Trophoblast cell (in vitro differentiated cells and primary cell): ENCODE data around the gene VWF.

Experiments
- DNase-seq, 2 donors: peaks; one replicate each; pipeline ENCODE4 v3.0.0-alpha.2; 2016
- H2AFZ ChIP-seq: 2 replicates; pipeline ENCODE4 v1.6.1; 2013; ENCODE audit warnings: low read length, moderate library complexity, mild to moderate bottlenecking; ENCODE audit not compliant: insufficient read depth, poor library complexity
- H2AK5ac ChIP-seq: 2 replicates; pipeline ENCODE4 v1.6.1; 2013; ENCODE audit warnings: mild to moderate bottlenecking, low read length
- H2BK120ac ChIP-seq: 2 replicates; pipeline ENCODE4 v1.6.1; 2013; ENCODE audit warnings: low read length, mild to moderate bottlenecking, moderate library complexity; ENCODE audit not compliant: insufficient read depth, poor library complexity
- H2BK12ac ChIP-seq: 2 replicates; pipeline ENCODE4 v1.6.1; 2013; ENCODE audit warnings: mild to moderate bottlenecking, low read length, moderate library complexity
- H2BK5ac ChIP-seq: 2 replicates; pipeline ENCODE4 v1.6.1; 2013; ENCODE audit warnings: low read length, low read depth, moderate library complexity, mild to moderate bottlenecking; ENCODE audit not compliant: poor library complexity
- H3K14ac ChIP-seq: 2 replicates; pipeline ENCODE4 v1.6.1; 2013; ENCODE audit warnings: mild to moderate bottlenecking, low read length
- H3K18ac ChIP-seq: 2 replicates; pipeline ENCODE4 v1.6.1; 2013; ENCODE audit warnings: mild to moderate bottlenecking, low read length
- H3K23ac ChIP-seq: 2 replicates; pipeline ENCODE4 v1.6.1; 2013; ENCODE audit warnings: low read length
- H3K27ac ChIP-seq: 2 replicates; pipeline ENCODE4 v1.5.1; 2013; ENCODE audit warnings: low read depth, mild to moderate bottlenecking, inconsistent platforms, low read length, moderate library complexity
- H3K27me3 ChIP-seq: 2 replicates; pipeline ENCODE4 v1.6.1; 2013; ENCODE audit warnings: inconsistent platforms, mild to moderate bottlenecking, low read length, moderate library complexity; ENCODE audit not compliant: insufficient read depth
- H3K36me3 ChIP-seq, 2 experiments: 1 replicate in 1 of 2; 2 replicates in 1 of 2; pipeline ENCODE4 v1.6.1; 2013; ENCODE audit warnings: low read length in 2 of 2, mild to moderate bottlenecking in 2 of 2, moderate library complexity in 1 of 2; ENCODE audit not compliant: insufficient read depth in 2 of 2, control insufficient read depth in 1 of 2
- H3K4ac ChIP-seq: 2 replicates; pipeline ENCODE4 v1.6.1; 2013; ENCODE audit warnings: low read depth, mild to moderate bottlenecking, low read length, moderate library complexity
- H3K4me1 ChIP-seq, 2 experiments: 1 replicate in 1 of 2; 2 replicates in 1 of 2; pipeline ENCODE4 v1.6.1; 2013; ENCODE audit warnings: low read length in 2 of 2, mild to moderate bottlenecking in 2 of 2, moderate library complexity in 1 of 2; ENCODE audit not compliant: insufficient read depth in 2 of 2, control insufficient read depth in 1 of 2
- H3K4me2 ChIP-seq: 2 replicates; pipeline ENCODE4 v1.6.1; 2013; ENCODE audit warnings: inconsistent platforms, mild to moderate bottlenecking, low read length, moderate library complexity
- H3K4me3 ChIP-seq: 2 replicates; pipeline ENCODE4 v1.5.1; 2013; ENCODE audit warnings: mild to moderate bottlenecking, low read depth, low read length, inconsistent platforms
- H3K79me1 ChIP-seq: one replicate; pipeline ENCODE4 v1.6.1; 2013; ENCODE audit warnings: low read length
- H3K79me2 ChIP-seq: 2 replicates; pipeline ENCODE4 v1.6.1; 2013; ENCODE audit warnings: low read length, mild to moderate bottlenecking; ENCODE audit not compliant: control insufficient read depth, insufficient read depth, poor library complexity
- H3K9ac ChIP-seq: 2 replicates; pipeline ENCODE4 v1.6.1; 2013; ENCODE audit warnings: mild to moderate bottlenecking, low read length
- H3K9me3 ChIP-seq: 2 replicates; pipeline ENCODE4 v1.6.1; 2013; ENCODE audit warnings: low read depth, mild to moderate bottlenecking, control low read depth, inconsistent platforms, low read length; ENCODE audit not compliant: insufficient read depth
- H4K12ac ChIP-seq: 2 replicates; pipeline ENCODE4 v1.6.1; 2013; ENCODE audit warnings: low read depth, mild to moderate bottlenecking, low read length, moderate library complexity
- H4K8ac ChIP-seq: 2 replicates; pipeline ENCODE4 v1.6.1; 2013; ENCODE audit warnings: low read depth, mild to moderate bottlenecking, low read length, moderate library complexity
- H4K91ac ChIP-seq: one replicate; pipeline ENCODE4 v1.6.1; 2013; ENCODE audit warnings: low read depth, mild to moderate bottlenecking, low read length, moderate library complexity
- WGBS: extraction: QIAGEN DNeasy Blood & Tissue Kit; methylation state at CpG from one replicate; pipeline ENCODE4 v1.1.7; 2013; ENCODE audit warnings: missing lambda C conversion rate; ENCODE audit not compliant: insufficient read length, insufficient coverage; ENCODE audit errors: extremely low coverage; 5-methylcytosine and 5-hydroxymethylcytosine counted together

Gene VWF

DNA sequence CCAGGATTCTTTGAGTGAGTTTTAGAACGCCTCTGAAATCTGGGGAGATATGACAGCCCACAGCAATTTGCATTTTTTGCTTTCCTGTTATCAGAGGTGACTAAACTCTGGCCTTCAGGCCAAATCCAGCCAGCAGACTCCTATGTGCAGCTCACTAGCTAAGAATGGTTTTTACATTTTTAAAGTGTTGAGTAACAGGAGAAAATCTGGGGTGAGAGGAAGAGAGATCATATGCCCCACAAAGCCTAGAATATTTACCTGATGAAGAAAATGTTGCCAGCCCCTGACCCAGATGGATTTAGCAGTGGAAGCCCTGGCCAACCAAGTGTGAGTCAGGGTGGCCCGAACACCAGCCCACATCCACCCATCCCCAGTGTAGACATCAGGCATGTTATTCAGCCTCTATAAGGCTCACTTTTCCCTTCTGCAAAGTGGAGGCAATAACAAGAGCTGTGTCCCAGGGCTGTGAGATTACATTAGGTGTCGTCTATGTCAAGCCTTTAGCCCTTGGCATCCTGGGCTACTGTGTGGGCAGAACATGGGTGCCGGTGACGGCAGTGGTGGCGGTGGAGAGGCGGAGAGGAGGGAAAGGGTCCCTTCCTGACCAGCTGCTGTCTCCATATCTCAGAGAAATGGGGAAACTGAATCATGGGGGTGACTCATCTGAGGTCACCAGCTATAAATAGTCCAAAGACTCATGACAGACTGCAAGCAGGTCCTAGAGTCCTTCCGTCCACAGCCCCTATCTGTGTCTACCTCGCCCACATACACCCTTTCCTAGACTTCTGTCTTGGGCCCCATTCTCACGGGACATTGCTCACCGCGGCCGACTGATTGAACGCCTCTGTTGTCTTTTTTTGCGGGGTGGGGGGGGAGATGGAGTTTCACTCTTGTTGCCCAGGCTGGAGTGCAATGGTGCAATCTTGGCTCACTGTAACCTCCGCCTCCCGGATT is 43.1 kb upstream of the VWF start:
- Histone ChIP-seq H3K27me3 (no peaks in the 10 kb centered on the region), H3K14ac (peak overlapping the region; percentile 91), H3K9ac (no peak overlapping the region), H2AFZ (peak overlapping the region; percentile 63), H3K27ac (peak overlapping the region; percentile 81), H2BK12ac (peak overlapping the region; percentile 96), H3K4me2 (no peak overlapping the region), H2BK5ac (peak overlapping the region; percentile 71), H3K36me3 (no peaks in the 10 kb centered on the region), H2AK5ac (peak overlapping the region; percentile 95), H2BK120ac (peak overlapping the region; percentile 96), H3K79me1 (peaks cover 20% of the 10 kb centered on the region), H4K8ac (peak overlapping the region; percentile 87), H3K79me2 (peaks cover 2% of the 10 kb centered on the region), H3K4ac (peak overlapping the region; percentile 87), H3K9me3 (peaks cover 7% of the 10 kb centered on the region), H4K91ac (peak overlapping the region; percentile 98), H3K4me1 (peaks cover 12% of the 10 kb centered on the region in 2 experiments), H3K18ac (peak overlapping the region; percentile 94), H3K4me3 (no peak overlapping the region), H3K23ac (no peak overlapping the region), H4K12ac (peak overlapping the region; percentile 35)
- WGBS = no CpG with 5 or more reads among the region's 17 CpGs
- peak; percentile 95 to 98 for DNase-seq

DNA sequence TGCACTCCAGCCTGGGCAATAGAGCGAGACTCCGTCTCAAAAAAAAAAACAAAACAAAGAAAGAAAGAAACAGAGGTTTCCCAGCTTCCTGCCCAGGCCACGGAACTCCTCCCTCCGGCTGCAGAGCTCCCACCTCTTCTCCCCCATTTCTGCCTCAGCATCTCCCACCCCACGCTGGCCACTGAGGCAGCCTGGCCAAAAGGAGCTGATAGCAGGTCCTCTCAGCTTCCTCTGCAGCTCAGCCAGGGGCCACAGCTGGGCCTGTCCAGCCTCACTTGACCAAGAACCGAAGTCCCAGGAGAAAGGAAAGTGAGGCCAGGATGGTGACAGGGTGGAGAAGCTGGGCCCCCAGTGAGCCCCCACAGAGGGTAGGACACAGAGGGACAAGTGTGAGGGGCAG is 42.3 kb upstream of the VWF start:
- Histone ChIP-seq H2AFZ (peak overlapping the region; percentile 12), H3K79me2 (peaks cover 2% of the 10 kb centered on the region), H2BK120ac (peak overlapping the region; percentile 96), H3K18ac (peak overlapping the region; percentile 82), H3K4me2 (peak overlapping the region; percentile 29), H2AK5ac (peak overlapping the region; percentile 40), H3K9ac (no peak overlapping the region), H2BK5ac (peak overlapping the region; percentile 71), H3K9me3 (peaks cover 3% of the 10 kb centered on the region), H3K27ac (peak overlapping the region; percentile 81), H3K4ac (peak overlapping the region; percentile 87), H4K91ac (peak overlapping the region; percentile 94), H2BK12ac (peak overlapping the region; percentile 87), H3K36me3 (no peaks in the 10 kb centered on the region), H3K23ac (no peak overlapping the region), H3K27me3 (no peaks in the 10 kb centered on the region), H3K4me1 (peaks cover 12% of the 10 kb centered on the region in 2 experiments), H3K79me1 (peaks cover 21% of the 10 kb centered on the region), H3K4me3 (no peak overlapping the region), H4K8ac (peak overlapping the region; percentile 77), H3K14ac (peak overlapping the region; percentile 97), H4K12ac (peak overlapping the region; percentile 61)
- no CpG with 5 or more reads among the region's 6 CpGs for WGBS
- no peak for DNase-seq

DNA sequence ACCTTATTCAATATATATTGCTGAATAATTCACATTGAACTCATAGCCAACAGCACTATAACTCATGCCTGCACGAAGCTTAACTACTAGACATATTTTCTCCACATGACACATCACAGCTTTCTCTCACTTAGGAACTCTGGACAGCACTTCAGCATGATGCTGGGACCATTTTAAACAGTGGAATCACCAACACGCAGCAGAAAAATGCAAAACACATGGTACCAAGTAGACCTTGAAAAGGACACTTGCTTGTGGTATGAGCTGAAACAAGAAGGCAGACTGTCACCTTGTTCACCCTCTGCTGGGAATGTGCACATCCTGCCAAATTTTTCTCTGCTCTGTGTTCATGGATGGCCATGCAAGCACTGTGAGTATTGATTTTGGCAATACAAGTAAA is 40.9 kb upstream of the VWF start:
- no peak overlapping the region for H2BK120ac ChIP-seq
- H3K79me2 ChIP-seq = peaks cover 2% of the 10 kb centered on the region
- peak overlapping the region; percentile 51 for H2BK12ac ChIP-seq
- peaks cover 25% of the 10 kb centered on the region for H3K79me1 ChIP-seq
- no peaks in the 10 kb centered on the region for H3K9me3 ChIP-seq
- peak overlapping the region; percentile 55 for H4K91ac ChIP-seq
- H3K18ac ChIP-seq = no peak overlapping the region
- H4K8ac ChIP-seq = no peak overlapping the region
- no peaks in the 10 kb centered on the region for H3K27me3 ChIP-seq
- no peak overlapping the region for H3K23ac ChIP-seq
- peak overlapping the region; percentile 76 for H2AK5ac ChIP-seq
- no peak overlapping the region for H3K9ac ChIP-seq
- H3K27ac ChIP-seq = no peak overlapping the region
- H3K4me3 ChIP-seq = no peak overlapping the region
- no CpG with 5 or more reads among the region's 2 CpGs for WGBS
- peaks cover 15 to 24% of the 10 kb centered on the region in 2 experiments for H3K4me1 ChIP-seq
- no peak overlapping the region for H2BK5ac ChIP-seq
- H4K12ac ChIP-seq = no peak overlapping the region
- H3K14ac ChIP-seq = no peak overlapping the region
- no peak overlapping the region for H2AFZ ChIP-seq
- peak; percentile 34 to 73 for DNase-seq
- H3K4me2 ChIP-seq = no peak overlapping the region
- no peak overlapping the region for H3K4ac ChIP-seq
- H3K36me3 ChIP-seq = no peaks in the 10 kb centered on the region

DNA sequence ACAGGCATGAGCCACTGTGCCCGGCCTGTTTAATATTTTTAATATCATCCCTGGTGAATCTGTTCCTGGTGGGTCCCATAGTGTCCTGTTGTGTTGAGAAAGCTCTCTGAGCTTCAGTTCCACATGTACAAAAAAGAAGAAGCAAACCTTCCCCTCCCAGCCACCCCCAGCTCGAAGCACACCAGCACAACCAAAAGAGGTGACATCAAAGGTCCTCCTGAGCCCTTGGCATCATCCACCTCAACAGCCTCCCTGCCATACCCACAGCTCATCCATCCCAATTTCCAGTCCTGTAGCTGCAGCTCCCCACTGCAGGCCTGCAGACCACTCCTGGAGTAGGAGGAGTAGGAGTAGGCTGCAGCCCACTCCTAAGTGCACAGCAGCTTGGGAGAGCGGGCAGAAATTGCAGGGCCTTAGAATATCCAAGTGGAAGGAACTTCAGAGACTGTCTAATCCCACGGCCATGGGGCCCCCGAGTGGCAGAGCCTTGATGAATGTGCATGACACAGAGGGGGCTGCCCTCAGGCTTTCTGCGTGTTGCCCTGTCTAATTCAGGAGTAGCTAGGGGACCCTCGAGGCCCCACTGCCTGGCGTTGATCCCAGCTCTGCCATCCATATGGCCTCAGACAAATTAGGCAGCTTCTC is 39.1 kb upstream of the VWF start:
- Histone ChIP-seq H2AFZ (no peak overlapping the region), H3K79me2 (peaks cover 2% of the 10 kb centered on the region), H3K14ac (no peak overlapping the region), H3K27ac (no peak overlapping the region), H3K4me3 (no peak overlapping the region), H2BK12ac (peak overlapping the region; percentile 7), H3K4me1 (peaks cover 15 to 29% of the 10 kb centered on the region in 2 experiments), H4K8ac (no peak overlapping the region), H3K9me3 (no peaks in the 10 kb centered on the region), H3K36me3 (no peaks in the 10 kb centered on the region), H4K91ac (no peak overlapping the region), H3K79me1 (peaks cover 32% of the 10 kb centered on the region), H2BK120ac (peak overlapping the region; percentile 30), H4K12ac (no peak overlapping the region), H3K4me2 (no peak overlapping the region), H3K4ac (no peak overlapping the region), H3K9ac (no peak overlapping the region), H3K18ac (no peak overlapping the region), H2AK5ac (peak overlapping the region; percentile 7), H2BK5ac (no peak overlapping the region), H3K27me3 (no peaks in the 10 kb centered on the region), H3K23ac (no peak overlapping the region)
- WGBS = no CpG with 5 or more reads among the region's 8 CpGs
- DNase-seq = no peak
